ENCODE measurements around the gene NSMCE3.
"Not testable (repeated sequence)": the region's sequence is repeated elsewhere in the genome, so short reads cannot be mapped to it uniquely, and the experiment has no call there.

DNA sequence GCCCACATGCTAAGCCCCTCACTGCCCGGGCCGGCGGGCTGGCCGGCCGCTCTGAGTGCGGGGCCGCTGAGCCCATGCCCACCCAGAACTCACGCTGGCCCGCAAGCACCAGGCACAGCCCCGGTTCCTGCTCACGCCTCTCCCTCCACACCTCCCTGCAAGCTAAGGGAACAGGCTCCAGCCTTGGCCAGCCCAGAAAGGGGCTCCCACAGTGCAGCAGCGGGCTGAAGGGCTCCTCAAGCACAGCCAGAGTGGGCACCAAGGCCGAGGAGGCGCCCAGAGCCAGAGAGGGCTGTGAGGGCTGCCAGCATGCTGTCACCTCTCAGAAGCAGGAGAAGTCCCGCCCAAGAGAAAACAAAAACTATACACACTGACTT lies 44.6 kb downstream of the NSMCE3 start:
- TF ChIP-seq POLR2AphosphoS5 (IDR thresholded peaks at IDR 0.05; ENCODE audit: borderline replicate concordance, low read depth, low read length); EZH2 (IDR thresholded peaks at IDR 0.05); FOXP2 (optimal IDR thresholded peaks at IDR 0.05; ENCODE audit: control extremely low read depth, extremely low read length, insufficient read depth): not testable (repeated sequence)

Measured in SK-N-MC (cell line).